ENCODE data around the gene SLC9A9. TPM values are rescaled to one million over a fixed set of nuclear protein-coding genes. Genes with fewer than 3 reads are reported as not detected.

SLC9A9 gene
- total and polyA plus RNA-seq, 2 experiments from 2014 or later: 2.2 to 6.8 TPM

DNA sequence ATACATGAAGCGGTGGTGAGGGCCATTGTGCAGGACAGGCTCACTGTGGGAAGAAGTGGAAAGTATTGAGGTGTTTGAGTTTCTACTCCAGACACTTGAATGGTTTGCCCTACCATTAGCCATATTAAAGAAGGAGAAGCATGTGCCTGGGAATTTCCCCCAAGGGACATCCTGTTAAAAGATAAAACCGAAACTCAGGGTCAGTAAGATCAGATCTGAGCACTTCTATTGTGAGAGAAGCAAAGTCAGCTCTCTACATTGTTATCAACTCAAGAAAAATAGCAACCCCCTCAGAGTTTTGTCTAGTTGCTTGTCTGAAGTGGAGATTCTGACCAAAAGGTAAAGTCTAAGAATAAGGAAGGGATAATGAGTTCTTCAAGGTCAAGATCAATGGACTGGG is 458.9 kb downstream of the SLC9A9 start:
- no peak overlapping the region for H2AFZ ChIP-seq
- no peaks in the 10 kb centered on the region for H3K36me3 ChIP-seq (replicated peaks; ENCODE audit: insufficient read depth, low read depth)
- no peak overlapping the region for H3K4me3 ChIP-seq
- H4K20me1 ChIP-seq (ENCODE audit: insufficient read depth, poor library complexity, severe bottlenecking): no peaks in the 10 kb centered on the region
- no peak overlapping the region for H3K4me2 ChIP-seq
- no peaks in the 10 kb centered on the region for H3K4me1 ChIP-seq (ENCODE audit: insufficient read depth)
- H3K9me3 ChIP-seq (ENCODE audit: low read depth): no peaks in the 10 kb centered on the region
- 89% methylated on average over 2 of the region's 2 CpGs for WGBS (ENCODE audit: low lambda C conversion rate, missing lambda C conversion rate)
- no peak overlapping the region for H3K27ac ChIP-seq
- H3K27me3 ChIP-seq: no peaks in the 10 kb centered on the region
- DNase-seq (ENCODE audit: low spot score): no peak
- H3K9me2 ChIP-seq (replicated peaks; ENCODE audit: insufficient read depth): no peaks in the 10 kb centered on the region
- no peaks in the 10 kb centered on the region for H3K79me2 ChIP-seq
- TF ChIP-seq CTCF (IDR thresholded peaks at IDR 0.05; ENCODE audit: poor library complexity) (no peak), EZH2phosphoT487 (IDR thresholded peaks at IDR 0.05; ENCODE audit: low read depth, severe bottlenecking, unreplicated experiment) (no peak), EZH2 (IDR thresholded peaks at IDR 0.05; ENCODE audit: borderline replicate concordance) (no peak)

DNA sequence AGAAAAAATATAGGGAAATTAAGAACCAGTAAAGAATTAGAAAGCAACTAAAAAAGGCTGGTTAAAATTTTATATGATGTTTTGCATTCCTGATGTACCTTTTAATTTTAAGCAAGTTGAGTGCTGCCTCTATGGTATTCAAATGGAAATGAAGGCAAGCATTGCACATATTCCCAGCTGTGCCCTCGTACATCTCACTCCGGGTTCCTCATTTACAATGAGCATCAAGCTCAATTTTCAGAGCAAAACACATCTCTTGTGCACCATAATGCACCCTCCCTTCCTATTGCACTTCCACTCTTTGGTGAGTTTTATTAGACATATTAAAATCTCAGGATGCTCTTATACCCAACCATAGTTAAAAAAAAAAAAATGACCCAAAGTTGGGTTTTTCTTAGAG is 460.8 kb downstream of the SLC9A9 start:
- TF ChIP-seq EZH2phosphoT487 (IDR thresholded peaks at IDR 0.05; ENCODE audit: low read depth, severe bottlenecking, unreplicated experiment): no peak
- TF ChIP-seq EZH2 (IDR thresholded peaks at IDR 0.05; ENCODE audit: borderline replicate concordance): no peak
- TF ChIP-seq CTCF (IDR thresholded peaks at IDR 0.05; ENCODE audit: poor library complexity): no peak
- H3K27ac ChIP-seq: no peak overlapping the region
- H3K9me3 ChIP-seq (ENCODE audit: low read depth): no peaks in the 10 kb centered on the region
- H3K4me3 ChIP-seq: no peak overlapping the region
- no peaks in the 10 kb centered on the region for H3K36me3 ChIP-seq (replicated peaks; ENCODE audit: insufficient read depth, low read depth)
- H3K9me2 ChIP-seq (replicated peaks; ENCODE audit: insufficient read depth): no peaks in the 10 kb centered on the region
- no peak for DNase-seq (ENCODE audit: low spot score)
- H3K79me2 ChIP-seq: no peaks in the 10 kb centered on the region
- no peaks in the 10 kb centered on the region for H3K4me1 ChIP-seq (ENCODE audit: insufficient read depth)
- no peaks in the 10 kb centered on the region for H4K20me1 ChIP-seq (ENCODE audit: insufficient read depth, poor library complexity, severe bottlenecking)
- H2AFZ ChIP-seq: no peak overlapping the region
- H3K27me3 ChIP-seq: no peaks in the 10 kb centered on the region
- H3K4me2 ChIP-seq: no peak overlapping the region
- 93% methylated on average over 2 of the region's 2 CpGs for WGBS (ENCODE audit: low lambda C conversion rate, missing lambda C conversion rate)

GRCh38 chr3:143384076-143384475 is 464.2 kb downstream of the SLC9A9 start:
- no peak overlapping the region for H2AFZ ChIP-seq
- H3K4me3 ChIP-seq: no peak overlapping the region
- H3K4me1 ChIP-seq (ENCODE audit: insufficient read depth): no peaks in the 10 kb centered on the region
- no peaks in the 10 kb centered on the region for H3K27me3 ChIP-seq
- no peak overlapping the region for H3K27ac ChIP-seq
- no peak overlapping the region for H3K4me2 ChIP-seq
- no peak for DNase-seq (ENCODE audit: low spot score)
- no peaks in the 10 kb centered on the region for H3K9me3 ChIP-seq (ENCODE audit: low read depth)
- H3K36me3 ChIP-seq (replicated peaks; ENCODE audit: insufficient read depth, low read depth): no peaks in the 10 kb centered on the region
- no peaks in the 10 kb centered on the region for H4K20me1 ChIP-seq (ENCODE audit: insufficient read depth, poor library complexity, severe bottlenecking)
- H3K9me2 ChIP-seq (replicated peaks; ENCODE audit: insufficient read depth): no peaks in the 10 kb centered on the region
- 100% methylated on average over 1 of the region's 2 CpGs for WGBS (ENCODE audit: low lambda C conversion rate, missing lambda C conversion rate)
- no peak for TF ChIP-seq EZH2 (IDR thresholded peaks at IDR 0.05; ENCODE audit: borderline replicate concordance)
- H3K79me2 ChIP-seq: no peaks in the 10 kb centered on the region

GRCh38 chr3:143383421-143383820 is 464.8 kb downstream of the SLC9A9 start:
- TF ChIP-seq EZH2phosphoT487 (IDR thresholded peaks at IDR 0.05; ENCODE audit: low read depth, severe bottlenecking, unreplicated experiment) (no peak), CTCF (IDR thresholded peaks at IDR 0.05; ENCODE audit: poor library complexity) (no peak), EZH2 (IDR thresholded peaks at IDR 0.05; ENCODE audit: borderline replicate concordance) (no peak)
- H3K4me2 ChIP-seq: no peak overlapping the region
- H4K20me1 ChIP-seq (ENCODE audit: insufficient read depth, poor library complexity, severe bottlenecking): no peaks in the 10 kb centered on the region
- no peaks in the 10 kb centered on the region for H3K36me3 ChIP-seq (replicated peaks; ENCODE audit: insufficient read depth, low read depth)
- no peak overlapping the region for H2AFZ ChIP-seq
- no peak overlapping the region for H3K4me3 ChIP-seq
- no peaks in the 10 kb centered on the region for H3K79me2 ChIP-seq
- no peaks in the 10 kb centered on the region for H3K27me3 ChIP-seq
- DNase-seq (ENCODE audit: low spot score): no peak
- no peaks in the 10 kb centered on the region for H3K9me3 ChIP-seq (ENCODE audit: low read depth)
- H3K4me1 ChIP-seq (ENCODE audit: insufficient read depth): no peaks in the 10 kb centered on the region
- no peak overlapping the region for H3K27ac ChIP-seq
- H3K9me2 ChIP-seq (replicated peaks; ENCODE audit: insufficient read depth): no peaks in the 10 kb centered on the region
